Measurements from ENCODE around the gene FOXA1.

FOXA1 gene

GRCh38 chr14:37597914-37598746 lies 3.1 kb upstream of the FOXA1 start:
- TF ChIP-seq GATA2 (IDR thresholded peaks at IDR 0.05; ENCODE audit: low read depth, low read length), result no peak
- no peak for TF ChIP-seq GATA3 (IDR thresholded peaks at IDR 0.05; ENCODE audit: low read depth, low read length)

GRCh38 chr14:37597538-37597913 lies 2.5 kb upstream of the FOXA1 start:
- no peak for TF ChIP-seq GATA3 (IDR thresholded peaks at IDR 0.05; ENCODE audit: low read depth, low read length)
- TF ChIP-seq GATA2 (IDR thresholded peaks at IDR 0.05; ENCODE audit: low read depth, low read length), result no peak

DNA sequence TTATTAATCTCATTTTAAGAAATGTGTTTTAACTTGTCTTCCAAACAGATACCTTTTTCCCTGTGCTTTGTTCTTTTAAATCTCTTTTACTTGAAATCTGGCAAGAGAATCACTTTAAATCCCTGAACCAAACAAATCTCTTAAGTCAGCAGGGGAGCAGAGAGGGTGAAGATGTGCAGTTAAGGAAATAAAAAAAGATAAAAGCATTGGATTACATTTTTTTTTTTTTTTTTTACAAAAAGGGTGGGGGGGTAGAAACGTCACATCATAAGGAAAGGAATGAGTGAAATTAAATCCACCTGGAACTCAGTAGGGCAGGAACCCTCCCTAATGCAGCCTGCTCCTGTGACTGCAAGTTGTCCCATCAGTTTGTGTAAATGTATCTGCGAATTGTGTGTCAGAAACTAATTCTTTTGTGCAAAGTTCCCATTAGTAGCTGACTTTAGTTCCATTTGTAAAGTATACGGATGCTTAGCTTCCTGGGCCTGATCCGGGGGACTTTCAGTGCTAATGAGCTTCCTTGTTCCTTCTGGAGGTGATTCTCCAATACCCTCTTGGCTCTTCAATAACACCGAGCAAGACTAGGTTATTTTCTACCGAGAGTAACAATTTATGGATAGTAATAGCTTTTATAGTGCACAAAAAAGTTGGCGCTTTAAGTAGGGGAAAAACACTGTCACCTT lies 1.9 kb upstream of the FOXA1 start:
- no peak for TF ChIP-seq GATA2 (IDR thresholded peaks at IDR 0.05; ENCODE audit: low read depth, low read length)
- no peak for TF ChIP-seq GATA3 (IDR thresholded peaks at IDR 0.05; ENCODE audit: low read depth, low read length)

DNA sequence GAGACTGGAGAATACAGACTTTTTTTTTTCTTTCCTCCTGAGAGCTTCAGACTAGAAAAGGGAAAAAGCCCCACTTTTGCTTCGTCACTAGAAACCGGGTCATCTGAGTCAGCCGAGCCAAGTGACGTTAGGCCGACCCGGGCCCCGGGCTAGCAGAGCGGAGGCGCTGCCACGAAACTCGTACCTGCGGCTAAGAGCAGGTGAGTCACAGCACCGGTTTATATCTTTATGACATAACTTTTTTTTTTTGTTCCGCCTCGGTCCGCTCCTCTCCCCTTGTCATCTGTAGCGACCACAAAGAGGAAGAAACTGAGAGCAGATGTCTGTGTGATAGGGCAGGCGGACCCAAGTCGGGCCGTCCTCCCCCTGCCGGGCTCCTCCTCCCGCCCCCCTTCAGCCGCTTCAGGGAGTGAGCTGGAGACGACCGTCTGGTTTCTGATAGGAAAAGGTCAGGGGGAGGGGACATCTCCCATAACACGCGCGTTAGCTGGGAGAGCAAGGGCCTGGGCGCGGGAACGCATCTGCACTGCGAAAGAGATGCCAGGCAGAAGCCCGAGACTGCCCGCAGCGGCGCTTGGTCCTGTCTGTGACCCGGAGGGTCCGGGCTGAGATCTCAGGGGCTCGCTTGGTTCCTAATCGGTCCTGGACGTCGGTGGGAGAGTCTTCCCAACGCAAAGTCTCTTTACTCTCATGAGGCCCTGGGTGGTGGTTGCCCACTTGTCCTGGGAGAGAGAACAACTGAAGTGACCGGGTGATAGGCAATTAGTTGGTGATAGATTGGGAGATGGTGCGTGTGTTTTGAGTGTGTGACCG lies 966 bp upstream of the FOXA1 start:
- no peak for TF ChIP-seq GATA3 (IDR thresholded peaks at IDR 0.05; ENCODE audit: low read depth, low read length)
- no peak for TF ChIP-seq GATA2 (IDR thresholded peaks at IDR 0.05; ENCODE audit: low read depth, low read length)

DNA sequence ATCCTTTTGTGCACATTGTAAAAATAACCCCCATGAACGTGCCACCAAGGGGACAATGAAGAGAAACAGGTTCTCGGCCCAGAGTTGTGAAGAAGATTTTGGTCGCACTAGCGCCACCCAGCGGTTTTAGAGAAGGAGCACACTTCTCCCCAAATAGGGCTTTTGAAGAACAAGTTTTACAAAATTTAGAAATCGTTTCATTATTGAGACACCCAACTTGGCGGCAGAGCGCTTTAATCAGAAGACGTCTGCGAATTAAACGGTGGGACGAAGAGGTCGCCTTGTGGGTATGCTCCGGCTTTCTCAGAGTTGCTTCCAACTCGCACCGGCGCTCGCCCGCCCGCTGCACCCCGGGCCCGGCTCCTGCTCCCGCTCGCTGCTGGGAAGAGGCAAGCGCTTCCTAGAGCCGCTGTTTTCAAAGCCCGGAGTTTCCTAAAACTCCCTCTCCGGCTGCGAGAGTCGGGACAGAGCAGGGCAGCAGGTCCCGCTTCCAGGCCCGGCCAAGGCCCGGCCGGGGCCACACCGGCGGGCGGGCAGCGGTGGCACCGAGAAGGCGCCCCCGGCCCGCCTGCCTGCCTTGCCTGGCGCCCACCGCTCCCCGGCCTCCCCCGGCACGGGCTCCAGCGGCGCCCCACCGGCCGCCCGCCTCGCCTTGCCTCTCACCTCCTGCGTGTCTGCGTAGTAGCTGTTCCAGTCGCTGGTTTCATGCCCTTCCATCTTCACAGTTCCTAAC lies 645 bp downstream of the FOXA1 start:
- no peak for TF ChIP-seq GATA3 (IDR thresholded peaks at IDR 0.05; ENCODE audit: low read depth, low read length)
- TF ChIP-seq GATA2 (IDR thresholded peaks at IDR 0.05; ENCODE audit: low read depth, low read length), result no peak

- no peak for TF ChIP-seq GATA2 (IDR thresholded peaks at IDR 0.05; ENCODE audit: low read depth, low read length)
- no peak for TF ChIP-seq GATA3 (IDR thresholded peaks at IDR 0.05; ENCODE audit: low read depth, low read length)
Measured at GRCh38 chr14:37593511-37594237, 1.4 kb downstream of the FOXA1 start.

DNA sequence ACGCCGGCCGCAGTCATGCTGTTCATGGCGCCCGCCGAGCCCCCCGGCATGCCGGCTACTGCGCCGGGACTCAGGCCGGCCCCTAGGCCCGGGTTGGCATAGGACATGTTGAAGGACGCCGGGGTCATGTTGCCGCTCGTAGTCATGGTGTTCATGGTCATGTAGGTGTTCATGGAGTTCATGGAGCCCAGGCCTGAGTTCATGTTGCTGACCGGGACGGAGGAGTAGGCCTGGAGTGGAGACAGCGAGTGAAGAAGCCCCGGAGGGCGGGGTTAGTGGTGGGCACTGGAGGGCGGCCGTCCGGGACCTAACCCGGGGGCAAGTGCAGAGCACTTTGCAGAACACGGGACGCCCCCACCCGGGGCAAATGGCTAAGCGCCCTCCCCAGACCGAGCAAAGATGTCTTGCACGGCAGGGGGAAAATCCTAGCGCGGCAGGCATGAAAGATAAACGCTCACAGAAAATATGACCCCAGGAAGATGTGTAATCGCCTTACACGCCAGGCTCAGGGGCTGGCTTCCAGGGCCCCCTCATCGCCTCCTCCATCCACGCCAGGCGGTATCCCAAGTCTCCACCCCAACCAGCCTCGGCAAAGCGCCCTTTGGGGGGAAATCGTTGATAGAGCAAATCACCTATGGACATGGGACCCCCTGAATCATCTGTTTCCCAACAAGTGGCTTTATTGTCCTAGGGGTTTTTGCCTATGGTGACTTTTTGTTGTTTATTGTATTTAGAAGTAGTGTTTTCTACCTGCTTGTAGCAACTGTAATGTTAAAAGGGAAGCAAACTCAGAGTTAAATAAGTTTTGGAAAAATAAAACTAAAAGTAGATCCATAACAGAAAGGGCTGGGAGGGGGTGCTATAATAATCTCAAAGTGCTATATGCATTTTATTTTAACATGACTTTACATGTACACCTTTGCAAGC lies 2.3 kb downstream of the FOXA1 start:
- no peak for TF ChIP-seq GATA2 (IDR thresholded peaks at IDR 0.05; ENCODE audit: low read depth, low read length)

DNA sequence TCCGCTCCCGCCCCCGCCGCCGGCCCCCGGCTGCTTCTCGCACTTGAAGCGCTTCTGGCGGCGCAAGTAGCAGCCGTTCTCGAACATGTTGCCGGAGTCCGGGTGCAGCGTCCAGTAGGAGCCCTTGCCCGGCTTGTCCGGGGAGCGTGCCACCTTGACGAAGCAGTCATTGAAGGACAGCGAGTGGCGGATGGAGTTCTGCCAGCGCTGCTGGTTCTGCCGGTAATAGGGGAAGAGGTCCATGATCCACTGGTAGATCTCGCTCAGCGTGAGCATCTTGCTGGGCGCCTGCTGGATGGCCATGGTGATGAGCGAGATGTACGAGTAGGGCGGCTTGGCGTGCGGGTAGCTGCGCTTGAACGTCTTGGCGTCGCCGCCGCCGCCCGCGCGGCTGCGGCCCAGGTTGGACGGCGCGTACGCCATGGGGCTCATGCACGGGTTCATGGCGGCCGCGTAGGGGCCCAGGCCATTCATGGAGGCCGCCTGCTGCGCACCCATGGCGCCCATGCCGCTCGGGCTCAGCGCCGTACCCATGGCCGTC lies 3.0 kb downstream of the FOXA1 start:
- TF ChIP-seq GATA2 (IDR thresholded peaks at IDR 0.05; ENCODE audit: low read depth, low read length), result no peak
- no peak for TF ChIP-seq GATA3 (IDR thresholded peaks at IDR 0.05; ENCODE audit: low read depth, low read length)

DNA sequence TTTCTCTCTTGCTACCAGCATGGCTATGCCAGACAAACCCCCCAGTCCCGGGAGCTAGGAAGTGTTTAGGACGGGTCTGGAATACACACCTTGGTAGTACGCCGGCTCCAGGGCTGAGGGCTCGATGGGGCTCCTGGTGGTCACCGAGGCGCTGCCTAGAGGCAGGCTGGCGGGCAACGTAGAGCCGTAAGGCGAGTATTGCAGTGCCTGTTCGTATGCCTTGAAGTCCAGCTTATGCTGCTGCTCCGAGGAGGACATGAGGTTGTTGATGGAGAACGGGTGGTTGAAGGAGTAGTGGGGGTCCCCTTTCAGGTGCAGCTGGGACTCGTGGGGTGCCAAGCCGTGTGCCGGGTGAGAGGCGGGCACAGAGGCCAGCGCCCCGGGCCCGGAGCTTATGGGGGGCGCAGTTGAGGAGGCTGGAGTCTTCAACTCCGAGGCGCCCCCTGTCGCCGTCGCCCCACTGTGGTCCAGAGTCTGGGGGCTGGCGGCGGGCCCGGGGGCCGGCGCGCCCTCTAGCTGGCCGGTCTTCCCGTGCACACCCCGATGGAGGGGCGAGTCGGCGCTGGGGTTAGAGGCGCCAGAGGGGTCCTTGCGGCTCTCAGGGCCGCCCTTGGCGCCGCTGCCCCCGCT lies 3.6 kb downstream of the FOXA1 start:
- TF ChIP-seq GATA2 (IDR thresholded peaks at IDR 0.05; ENCODE audit: low read depth, low read length) (no peak), GATA3 (IDR thresholded peaks at IDR 0.05; ENCODE audit: low read depth, low read length) (no peak)

DNA sequence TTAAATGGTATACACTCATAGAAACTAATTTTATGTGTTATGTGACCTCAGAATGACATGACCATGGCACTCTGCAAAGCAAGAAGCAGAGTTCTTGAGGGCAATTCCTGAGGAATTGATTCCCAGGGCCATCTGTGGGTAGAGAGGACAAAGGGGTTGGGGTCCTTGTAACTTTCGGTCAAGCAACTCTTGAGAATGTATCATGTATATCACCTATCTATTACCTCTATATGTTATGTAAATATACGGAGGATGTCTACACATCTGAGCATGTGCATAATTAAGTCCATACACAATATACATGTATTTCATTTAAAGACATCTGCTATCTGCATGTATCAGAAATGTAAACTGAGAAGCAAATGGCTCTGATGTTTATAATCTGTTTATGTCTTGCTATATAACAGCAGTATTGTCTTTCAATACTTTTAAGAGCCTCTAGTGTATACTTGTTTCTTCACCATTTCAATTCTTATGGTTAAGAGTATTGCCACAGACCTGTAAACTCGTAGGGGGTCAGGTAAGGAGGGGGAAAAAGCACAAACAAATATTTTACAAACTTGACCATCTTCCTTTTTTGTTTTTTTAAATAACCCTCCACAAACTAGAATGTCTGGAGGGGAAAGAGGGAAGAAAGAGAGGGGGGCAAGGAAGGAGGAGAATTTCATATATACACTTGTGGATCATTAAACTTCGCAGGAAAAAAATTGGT lies 4.5 kb downstream of the FOXA1 start:
- TF ChIP-seq GATA3 (IDR thresholded peaks at IDR 0.05; ENCODE audit: low read depth, low read length) (no peak), GATA2 (IDR thresholded peaks at IDR 0.05; ENCODE audit: low read depth, low read length) (no peak)
